NK-92 treated with Interleukin-12 subunit alpha and Interleukin-12 subunit beta, amount 100 ng/mL, for 24 hours (cell line): ENCODE measurements around the gene DHRS1.

ENCODE experiments used
- DNase-seq: peaks from one replicate; lab custom pipeline; 2025; lab: John Stamatoyannopoulos, UW

The DHRS1 gene

DNA sequence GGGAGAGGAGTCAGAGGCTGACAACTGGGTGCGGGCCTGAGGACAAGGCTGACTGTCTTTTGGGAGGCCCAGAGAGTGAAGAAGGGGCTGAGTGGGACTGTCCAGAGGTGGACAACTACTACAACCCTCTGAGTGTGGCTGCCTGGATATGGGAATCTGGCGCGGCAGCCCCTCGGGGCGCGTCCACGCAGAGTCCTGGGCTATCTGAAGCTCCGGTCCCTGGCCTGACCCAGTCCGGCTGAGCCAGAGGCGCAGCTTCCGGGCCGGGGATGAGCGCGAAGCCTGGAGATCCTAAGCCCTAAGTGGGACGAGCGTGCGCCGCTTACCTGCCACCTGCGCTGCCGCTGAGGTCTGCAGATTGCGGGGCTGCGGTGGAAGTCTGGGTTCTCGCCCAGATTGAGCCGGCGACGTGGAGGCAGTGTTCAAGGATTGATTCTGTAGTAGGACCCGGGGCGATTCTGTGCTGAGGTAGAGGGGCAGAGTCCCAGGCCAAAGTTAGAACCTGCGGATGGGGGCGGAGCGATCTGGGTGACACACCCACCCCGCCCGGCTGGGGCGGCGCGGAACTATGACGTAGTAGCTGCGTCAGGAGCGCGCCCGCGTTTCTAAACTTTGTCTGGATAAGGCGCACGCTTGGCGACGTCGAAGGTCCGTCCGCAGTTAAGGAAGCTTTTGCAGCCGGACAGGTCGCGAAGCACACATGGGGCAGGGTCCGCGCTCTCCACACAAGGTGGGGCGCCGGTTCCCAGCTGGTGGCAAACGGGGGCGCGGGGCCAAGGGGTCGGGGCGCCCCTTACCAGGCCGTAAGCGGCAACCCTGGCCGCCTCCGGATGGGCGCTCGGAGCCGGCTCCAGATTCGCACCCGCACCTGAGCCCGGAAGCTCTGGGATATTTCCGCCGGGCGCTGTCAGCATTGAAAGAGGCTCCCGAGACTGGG lies at the start of gene DHRS1, which contains the start of gene NOP9:
Gene DHRS1, minus strand, starts transcription at position 526 of the 937 bp plus-strand sequence. CDS start 674 bp downstream, outside the sequence.
Gene NOP9, plus strand, starts transcription at position 596 of the 937 bp plus-strand sequence. Its CDS starts 105 bp downstream, at position 701.
- DNase-seq: peak; percentile 81

DNA sequence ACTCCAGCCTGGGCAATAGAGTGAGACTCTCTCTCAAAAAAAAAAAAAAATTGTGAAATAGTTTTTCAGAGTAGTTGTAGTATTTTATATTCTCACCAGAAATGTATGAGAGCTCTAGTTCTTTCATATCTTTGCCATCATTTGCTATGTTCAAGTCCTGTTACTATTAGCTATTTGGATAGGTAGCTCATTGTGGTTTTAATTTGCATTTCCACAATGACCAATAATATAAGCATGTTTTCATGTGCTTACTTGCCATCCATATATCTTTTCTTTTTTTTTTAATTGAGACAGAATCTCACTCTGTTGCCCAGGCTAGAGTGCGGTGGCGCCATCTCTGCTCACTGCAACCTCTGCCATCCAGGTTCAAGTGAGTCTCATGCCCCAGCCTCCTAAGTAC lies 48.6 kb upstream of the DHRS1 start:
- DNase-seq: no peak

DNA sequence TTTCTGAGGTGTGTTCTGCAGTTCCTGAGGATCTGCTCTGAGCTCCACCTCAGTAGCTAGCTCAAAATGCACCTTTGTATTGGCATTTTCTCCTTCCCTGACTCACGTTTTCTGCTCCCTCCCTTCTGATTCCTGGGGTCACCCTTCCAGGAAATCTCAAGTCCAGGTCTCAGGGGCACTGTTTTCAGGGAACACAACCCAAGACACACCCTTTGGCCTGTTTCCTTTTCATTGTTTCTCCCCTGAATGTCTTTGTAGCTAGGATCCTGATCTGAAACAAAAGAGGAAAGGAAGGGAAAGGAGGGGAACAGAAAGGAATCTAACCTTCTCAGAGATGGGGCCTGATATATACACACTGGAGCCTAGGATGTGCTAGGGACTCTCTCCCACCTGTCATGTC lies 47.6 kb upstream of the DHRS1 start:
- DNase-seq: no peak

DNA sequence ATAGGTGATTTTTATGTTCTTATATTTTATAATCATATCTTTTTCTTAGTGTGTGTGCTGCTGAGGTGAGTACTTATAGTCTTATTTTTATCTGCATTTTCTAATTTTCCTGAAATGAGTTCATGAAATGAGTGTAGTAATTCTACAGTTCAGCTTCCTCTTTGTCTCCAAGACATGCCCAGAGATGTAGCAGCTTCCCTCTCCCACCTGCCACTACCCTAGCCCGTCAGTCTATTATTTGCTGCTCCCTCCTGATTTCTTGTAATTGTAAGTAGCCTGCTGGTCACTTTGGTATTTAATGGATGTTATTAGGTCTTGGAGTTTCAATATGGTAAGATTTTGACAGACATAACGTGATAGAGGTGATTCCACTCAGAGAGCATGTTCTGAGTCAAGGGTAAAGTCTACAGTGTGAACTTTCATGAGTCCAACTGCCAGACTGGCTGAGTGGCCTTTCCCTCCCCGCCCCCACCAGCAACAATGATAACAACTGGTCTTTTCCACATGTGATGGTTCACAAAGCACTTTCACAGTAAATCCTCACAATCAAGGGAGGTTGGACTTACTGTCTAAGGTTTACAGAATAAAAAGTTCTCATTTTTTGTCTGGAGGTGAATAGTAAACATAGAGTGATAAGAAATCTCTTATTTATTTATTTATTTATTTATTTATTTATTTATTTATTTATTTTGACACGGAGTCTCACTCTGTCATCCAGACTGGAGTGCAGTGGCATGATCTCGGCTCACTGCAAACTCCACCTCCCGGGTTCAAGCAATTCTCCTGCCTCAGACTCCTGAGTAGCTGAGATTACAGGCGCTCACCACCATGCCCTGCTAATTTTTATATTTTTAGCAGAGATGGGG lies 44.4 kb upstream of the DHRS1 start:
- no peak for DNase-seq

DNA sequence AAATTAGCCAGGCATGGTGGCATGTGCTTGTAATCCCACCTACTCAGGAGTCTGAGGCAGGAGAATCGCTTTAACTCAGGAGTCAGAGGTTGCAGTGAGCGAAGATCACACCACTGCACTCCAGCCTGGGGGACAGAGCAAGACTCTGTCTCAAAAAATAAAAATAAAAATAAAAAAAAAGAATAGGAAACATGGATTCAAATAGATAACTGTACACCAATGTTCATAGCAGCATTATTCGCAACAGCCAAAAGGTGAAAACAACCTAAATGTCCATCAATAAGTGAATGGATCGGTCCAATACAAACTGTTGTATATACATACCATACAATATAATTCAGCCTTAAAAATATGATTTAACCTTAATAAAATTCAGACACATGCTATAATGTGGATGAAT lies 43.3 kb upstream of the DHRS1 start:
- no peak for DNase-seq

DNA sequence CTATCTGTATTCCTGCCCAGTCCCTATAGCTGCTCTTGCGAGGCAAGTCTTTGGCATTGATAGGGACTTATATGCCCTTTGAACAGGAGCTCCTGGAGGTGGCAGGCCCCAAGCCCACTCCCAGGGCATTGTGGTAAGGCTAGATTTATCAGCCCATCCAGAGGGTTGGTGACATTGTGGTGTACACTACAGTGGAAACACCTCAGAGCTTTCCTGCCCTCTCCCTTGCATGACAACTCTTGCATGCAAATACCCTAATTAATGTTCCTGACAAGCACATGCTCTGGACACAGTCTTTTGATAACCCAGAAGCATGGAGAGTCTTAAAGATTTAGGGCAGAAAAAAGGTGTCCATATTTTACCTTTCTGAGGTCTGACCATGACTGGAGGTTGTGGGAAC lies 41.0 kb upstream of the DHRS1 start:
- no peak for DNase-seq

DNA sequence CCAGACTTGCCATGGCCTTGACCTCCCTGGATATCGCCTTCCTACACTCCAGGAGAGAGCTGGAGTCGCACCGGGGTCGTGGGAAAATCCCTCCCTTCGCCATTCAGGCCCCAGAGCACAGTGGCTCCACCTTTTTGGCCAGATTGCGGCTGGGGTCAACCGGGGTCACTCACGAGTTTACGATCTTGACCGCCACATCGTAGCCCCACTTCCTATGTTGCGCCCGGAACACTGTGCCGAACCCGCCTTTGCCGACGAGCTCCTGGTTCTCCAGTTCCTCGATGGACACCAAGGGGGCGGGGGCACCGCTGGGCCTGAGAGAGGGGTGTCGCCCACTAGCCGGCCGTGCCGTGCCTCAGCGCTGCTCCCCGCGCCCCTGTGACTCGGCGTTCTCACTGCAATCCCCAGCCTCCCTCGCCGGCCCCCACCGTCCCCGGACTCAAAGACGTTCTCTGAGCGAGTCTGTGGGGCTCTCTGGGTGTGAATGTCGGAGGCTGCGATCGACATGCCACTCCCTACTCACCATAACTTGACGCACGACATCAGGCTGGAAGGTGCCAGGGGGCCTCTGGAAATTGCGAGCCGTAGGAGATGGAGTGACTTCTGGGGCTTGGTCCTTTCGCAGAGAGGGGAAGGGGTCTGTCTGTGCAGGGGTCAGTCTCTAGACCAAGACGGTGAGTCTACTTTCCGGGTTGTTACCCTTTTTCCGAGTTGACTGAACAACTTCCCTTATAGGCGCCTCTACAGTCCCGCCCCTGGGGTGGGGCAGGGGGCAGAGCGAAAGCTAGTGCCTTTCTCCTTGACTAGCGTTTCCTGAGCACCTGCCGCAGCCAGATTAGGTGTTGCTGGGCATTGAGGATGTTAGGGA lies 39.9 kb upstream of the DHRS1 start, which contains the start of gene RIPK3:
Gene RIPK3, minus strand, starts transcription at position 708 of the 868 bp plus-strand sequence. Its CDS starts 165 bp downstream, at position 543.
- DNase-seq: no peak

DNA sequence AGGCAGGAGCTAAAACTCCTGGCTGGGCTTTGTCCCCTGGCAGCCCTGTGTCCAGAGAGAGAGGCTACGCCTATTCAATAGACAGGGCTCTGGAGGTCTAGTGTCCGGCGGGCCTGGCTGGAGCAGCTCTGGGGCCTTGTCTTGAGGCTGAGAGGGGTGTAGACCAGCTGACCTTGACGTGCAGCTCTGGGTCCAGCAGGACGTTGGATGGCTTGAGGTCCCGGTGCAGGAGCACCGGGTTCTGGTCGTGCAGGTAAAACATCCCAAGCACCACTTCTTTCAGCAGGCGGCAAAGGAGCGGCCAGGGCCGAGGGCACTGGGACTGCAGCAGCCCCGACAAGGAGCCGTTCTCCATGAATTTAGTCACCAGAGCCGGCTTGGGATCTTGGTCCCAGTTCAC lies 39.3 kb upstream of the DHRS1 start:
- DNase-seq: no peak

DNA sequence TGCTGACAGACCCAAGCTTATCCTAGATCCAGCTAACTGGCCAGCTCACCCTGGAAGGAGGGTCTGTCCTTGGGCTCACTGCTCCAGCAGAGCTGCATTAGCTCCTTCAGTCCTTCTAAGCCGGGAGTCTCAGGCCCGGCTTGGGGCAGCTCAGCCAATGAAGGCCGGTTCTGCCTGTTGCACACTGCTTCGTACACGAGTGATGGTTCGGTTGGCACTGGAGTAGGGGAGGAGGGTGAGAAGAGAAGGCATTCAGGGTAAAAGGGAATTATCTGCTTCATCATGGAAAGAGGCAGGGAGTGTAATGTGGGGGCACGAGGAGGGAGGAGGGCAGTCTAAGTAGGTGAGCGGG lies 38.2 kb upstream of the DHRS1 start:
- DNase-seq: no peak

DNA sequence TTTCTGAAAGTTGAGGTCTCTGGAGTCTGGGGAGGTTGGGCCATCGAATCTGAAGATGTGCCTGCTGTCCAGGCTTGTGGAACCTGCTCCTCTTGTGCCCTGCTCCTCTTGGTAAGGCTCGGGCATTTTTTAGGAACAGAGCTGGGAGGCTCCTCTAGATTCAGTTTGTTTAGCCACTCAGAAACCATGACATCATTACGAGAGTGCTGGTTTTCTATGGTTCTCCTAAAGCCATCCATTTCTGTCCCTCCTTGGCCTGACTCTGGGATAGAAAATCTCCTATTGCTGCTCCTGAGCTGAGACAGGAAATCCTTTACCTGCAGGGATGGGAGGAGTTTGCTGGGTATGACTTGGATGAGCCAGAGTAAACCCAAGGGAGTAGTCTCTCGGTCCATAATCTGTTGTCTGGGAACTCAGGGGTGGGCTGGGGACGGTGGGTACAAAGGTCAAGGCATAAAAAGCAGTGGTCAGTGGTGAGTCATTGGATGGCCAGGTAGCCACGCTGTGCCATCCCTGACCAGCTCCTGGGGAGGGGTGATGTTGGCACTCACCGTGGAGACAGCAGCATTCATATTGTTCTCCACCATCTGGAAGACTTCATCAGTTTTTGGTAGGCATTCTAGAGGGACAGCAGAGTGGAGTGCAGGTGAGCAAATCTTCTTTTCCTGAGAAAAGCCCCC lies 37.7 kb upstream of the DHRS1 start:
- DNase-seq: no peak

DNA sequence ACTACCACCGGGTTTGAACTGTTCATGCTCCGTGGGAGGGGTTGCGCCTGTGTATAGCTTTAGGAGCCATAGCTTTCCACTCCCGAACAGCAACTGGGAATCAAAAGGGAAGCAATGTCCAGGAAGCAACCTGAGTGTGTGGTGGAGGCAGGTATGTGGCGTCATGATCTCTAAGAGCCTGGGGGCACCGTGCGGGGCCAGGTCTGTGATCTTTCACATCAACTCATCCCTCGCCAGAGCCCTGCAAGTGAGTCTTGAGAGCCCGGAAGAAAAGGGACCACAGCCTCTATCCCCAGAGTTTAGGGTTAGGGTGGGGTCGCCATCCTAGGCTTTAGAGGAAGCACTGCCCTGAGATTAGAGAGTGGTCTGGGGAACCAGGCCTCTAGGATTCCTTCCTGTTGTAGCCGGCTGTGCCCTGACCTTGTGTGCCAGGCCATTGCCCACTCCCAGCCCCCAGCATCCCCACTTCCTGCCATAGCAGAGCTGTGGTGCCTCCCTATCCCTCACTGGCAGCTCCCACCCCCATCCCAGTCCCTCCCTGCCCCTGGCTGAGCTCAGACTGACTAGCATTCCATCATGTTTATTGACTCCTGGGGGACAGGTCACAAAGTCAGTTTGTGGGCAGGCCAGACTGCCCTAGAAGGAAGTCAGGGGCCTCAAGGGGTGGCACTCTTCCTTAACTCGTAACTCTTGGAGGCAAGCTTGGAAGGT lies 36.0 kb upstream of the DHRS1 start:
- DNase-seq: no peak

DNA sequence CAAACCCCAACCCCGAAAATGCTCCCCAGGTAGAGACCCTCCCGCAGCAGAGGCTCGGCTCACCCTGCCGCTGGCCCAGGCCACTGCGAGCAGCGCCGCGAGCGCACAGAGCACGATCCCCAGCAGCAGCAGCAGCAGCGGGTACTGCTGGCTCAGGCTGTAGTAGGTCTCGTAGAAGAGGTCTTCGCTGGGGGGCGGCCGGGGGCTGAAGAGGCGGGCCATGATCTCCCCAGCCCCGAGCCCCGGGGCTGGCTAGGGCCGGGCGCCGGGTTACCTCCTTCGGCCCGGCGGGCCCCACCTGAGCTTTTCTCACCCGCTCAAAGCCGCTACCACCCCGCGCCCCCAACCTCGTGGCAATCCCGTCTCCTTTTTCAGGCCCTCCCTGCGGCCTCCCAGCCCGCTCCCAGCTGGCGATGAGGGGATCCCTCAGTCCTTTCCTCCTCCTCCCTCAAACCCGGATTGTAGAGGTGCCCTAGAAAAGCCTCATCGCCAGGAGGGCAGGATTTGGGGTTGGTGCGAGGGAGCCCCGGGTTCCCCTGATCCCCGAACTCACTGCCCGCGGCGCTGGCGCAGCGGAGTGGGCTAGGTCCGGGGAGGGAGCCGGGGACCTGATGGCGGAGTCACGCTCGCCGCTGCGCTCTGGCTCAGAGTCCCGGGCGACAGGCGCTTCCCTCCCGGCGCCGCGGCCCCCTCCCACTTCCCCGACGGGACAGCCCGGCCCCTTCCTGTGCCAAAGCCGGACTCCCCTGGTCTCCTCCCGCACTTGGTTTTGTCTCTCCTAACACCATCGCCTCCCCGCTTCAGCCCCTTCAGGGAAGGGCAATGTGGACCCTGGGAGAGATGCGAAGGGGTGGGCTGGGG lies 35.1 kb upstream of the DHRS1 start, which contains the start of gene ADCY4:
Gene ADCY4, minus strand, starts transcription at position 641 of the 861 bp plus-strand sequence. Its CDS starts 419 bp downstream, at position 222.
- DNase-seq: no peak

DNA sequence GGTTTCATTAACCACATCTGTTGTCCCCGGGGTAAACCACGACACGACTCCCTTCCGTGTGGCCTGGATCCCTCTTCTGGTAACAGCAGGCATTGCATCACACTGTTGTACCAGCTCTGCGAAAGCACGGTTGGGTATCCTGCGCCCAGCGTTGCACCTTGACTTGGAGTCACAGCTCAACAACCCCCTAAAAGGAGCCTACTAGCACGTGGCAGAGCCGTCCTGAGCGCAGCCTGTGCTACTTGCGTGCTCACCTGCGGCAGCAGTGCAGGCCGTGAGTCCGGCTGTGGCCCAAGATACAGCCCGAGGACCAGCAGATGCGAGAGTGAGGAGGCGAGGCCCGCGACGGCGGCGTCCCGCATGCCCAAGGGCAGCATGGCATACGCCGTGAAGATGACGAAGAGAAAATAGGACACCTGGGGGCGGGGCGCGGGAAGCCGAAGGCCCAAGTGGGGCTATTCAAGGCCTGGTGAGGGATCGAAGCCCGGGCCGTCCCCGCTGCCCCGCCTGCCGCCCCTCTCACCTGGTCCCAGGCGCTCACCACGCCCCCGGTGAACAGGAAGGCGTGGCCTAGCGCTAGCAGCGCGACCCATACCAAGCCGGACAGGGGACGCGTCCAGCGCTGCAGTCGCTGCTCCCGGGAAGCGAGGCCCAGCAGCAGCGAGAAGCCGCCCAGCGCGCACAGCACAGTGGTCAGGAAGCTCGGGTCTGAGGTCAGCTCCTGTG lies 32.9 kb upstream of the DHRS1 start:
- DNase-seq: peak; percentile 64

DNA sequence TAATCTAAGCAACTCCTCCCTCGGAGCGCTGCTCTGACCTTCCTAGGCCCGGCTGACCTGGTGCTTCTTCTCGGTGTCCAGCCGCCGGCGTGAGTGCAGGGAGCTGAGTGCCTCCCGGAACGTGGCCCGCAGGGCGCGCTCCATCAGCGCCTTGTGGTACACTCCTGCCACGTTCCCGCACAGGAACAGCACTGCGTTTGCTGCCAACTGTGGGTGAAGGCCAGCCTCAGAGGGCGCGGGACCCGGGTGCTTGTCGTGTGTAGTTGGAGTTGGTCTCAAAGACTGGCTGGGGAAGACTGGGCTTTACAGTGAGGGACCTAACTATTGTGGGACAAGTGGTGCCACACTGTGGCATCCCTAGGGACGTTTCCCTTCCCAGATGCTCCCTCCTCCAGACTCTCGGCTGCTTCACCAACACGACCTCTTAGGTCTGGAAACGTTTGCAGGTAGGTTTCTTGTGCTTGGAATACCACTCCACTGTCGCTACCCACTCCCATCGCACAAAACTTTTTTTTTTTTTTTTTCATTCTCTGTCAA lies 32.2 kb upstream of the DHRS1 start:
- DNase-seq: no peak

DNA sequence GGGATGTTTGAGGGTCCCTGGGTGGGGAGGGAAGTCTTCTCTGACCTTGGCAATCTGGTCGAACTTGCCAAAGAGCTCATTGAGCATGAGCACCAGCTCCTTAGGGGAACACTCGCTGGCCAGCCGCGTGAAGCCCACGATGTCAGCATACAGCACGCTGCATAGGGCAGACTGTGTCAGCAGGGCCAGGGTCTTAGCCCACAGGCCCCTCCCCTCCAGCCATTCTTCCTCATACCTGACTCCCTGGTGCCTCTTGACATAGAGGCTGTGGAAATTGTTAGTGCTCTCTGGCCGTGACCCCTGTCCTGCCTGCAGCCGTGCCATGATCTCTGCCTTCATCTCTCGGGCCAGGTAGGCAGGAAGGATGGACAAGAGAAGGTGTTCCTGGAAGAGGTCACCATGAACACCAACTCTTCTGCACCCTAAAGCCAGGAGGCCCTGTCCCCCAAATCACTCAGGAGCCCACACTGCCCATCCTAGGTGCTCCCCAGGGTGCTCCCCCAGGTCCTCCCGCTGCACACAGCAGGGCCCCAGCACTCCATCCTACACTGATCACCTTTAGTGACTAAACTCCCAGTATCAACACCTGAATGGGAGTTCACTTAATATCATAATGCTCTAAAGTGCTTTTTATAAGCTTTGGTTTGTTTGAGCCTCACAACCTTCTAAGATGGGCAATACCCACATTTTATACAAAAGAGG lies 31.5 kb upstream of the DHRS1 start:
- DNase-seq: no peak

DNA sequence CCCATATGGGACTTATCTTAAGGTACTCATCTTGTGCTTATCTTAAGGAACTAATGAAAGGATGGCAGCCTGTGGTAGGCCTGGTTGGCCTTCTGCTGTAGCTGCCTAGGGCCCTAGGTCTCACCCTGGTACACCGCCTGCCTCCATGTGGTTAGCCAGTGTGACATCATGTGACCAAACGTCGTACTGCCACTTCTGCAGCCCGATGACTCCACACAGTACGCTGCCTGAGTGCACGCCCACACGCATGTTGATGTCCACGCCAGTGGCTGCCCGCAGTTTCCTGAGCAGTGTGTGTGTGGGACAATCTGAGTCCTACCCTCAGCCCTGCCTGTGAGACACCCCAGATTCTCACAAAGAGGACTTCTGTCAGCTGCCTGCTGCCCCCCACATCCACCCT lies 30.2 kb upstream of the DHRS1 start:
- peak; percentile 92 for DNase-seq

DNA sequence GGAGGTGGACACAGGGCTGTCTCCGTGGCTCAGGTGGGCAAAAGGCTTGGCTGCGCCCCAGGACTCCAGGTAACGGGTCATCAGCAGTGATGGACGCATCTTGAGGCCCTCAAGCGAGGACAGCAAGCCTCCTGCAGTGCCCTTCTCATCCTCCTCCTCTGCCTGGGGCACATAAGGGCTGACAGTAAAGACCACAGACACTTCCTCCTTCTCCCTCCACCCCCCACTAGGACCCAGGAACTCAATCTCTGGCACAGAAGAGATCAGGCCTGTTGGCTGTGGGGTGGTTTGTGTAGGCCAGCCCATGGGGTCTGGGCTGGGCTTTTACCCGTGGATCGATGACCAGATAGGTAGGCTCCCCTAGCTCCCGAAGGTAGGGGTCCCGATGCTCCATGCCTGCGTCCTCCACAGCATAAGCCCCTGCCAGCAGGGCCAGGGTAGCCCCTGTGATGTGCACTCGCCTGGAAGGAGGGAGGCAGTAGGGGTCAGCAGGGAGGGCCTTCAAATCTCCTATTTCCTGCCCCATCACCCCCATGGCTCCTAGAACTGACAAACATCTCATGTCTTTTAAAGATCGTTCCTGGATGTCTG lies 29.6 kb upstream of the DHRS1 start:
- DNase-seq: no peak
